Stimulated activated CD4-positive, alpha-beta T cell treated with anti-CD3 and anti-CD28 coated beads, Interleukin-15, amount 100 ng/mL, for 48 hours (primary cell): ENCODE data around the gene COQ3.

Experiments
- DNase-seq, 2 donors: peaks; one replicate each; pipeline ENCODE4 v3.0.0-alpha.2; 2020; ENCODE audit warnings: low read depth in 2 of 2

COQ3 gene

DNA sequence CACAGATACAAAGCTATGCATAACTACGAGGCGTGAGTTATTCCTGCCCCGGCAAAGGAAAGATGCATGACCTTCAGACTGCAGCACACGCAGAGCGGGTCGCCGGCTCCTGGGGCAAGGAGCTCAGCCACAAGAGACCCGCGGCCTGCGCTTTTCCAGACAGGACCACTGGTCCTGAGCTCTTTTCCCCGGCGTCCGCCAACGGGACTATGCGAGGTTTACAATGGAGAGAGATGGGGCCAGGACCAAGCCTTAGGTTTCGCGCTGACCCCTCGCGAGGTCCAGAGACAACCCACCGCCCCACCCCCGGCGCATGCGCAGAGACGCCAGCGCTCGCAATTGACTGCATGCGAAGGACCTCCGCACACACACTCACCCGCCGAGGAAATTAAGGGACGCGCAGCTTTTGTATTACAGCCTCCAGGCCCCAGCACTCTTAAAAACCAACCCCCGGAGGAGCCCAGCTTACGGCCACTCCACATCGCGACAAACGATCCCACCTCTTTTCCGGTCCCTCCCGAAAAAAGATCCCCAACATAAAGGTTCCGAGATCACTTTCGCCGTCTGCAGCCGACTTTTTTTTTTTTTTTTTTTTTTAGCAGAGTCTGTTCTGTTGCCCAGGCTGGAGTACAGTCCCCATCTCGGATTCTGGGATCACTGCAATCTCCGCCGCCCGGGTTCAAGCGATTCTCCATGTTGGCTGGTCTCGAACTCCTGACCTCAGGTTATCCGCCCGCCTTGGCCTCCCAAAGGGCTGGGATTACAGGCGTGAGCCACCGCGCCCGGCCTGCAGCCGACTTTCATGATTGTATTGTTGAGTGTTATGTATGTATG lies at the start of gene COQ3:
Gene COQ3 (minus strand): TSS at position 498 of the 834 bp plus-strand sequence. CDS start 16 bp downstream, at position 482.
- DNase-seq, result peak; percentile 33 to 40

GRCh38 chr6:99434702-99435530 lies 40.9 kb upstream of the COQ3 start:
- no peak for DNase-seq

- DNase-seq, result no peak
Measured at GRCh38 chr6:99432877-99433276, 38.9 kb upstream of the COQ3 start.

DNA sequence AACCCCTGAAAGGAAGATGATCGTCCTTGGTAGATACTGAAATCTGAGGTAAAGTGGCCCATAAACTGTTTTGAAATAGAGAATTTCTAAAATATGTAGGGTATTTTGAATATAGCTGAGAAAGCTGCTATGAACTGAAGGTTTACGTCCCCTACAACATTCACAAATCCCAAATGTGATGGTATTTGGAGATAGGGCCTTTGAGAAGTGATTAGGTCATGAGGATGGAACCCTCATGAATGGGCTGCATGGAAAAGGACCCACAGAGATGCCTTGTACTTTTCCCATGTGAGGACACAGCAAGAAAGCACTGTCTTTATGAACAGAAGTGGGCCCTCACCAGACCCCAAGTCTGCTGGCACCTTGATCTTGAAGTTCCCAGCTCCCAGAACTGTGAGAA lies 37.9 kb upstream of the COQ3 start:
- DNase-seq, result no peak

DNA sequence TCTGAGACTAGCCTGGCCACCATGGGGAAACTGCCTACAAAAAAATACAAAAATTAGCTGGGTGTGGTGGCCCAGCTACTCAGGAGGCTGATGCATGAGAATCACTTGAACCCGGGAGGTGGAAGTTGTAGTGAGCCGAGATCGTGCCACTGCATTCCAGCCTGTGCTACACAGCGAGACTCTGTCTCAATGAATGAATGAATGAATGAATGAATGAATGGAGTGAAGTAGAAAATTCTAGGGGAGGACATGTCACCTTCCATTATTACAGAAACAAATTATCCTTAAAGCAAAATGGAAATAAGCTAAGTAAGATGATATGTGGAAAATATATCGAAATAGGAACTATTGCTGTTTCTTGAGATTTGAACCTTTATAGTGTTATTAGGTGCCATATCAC lies 34.0 kb upstream of the COQ3 start:
- no peak for DNase-seq

- no peak for DNase-seq
Measured at GRCh38 chr6:99426451-99426757, 32.4 kb upstream of the COQ3 start.

DNA sequence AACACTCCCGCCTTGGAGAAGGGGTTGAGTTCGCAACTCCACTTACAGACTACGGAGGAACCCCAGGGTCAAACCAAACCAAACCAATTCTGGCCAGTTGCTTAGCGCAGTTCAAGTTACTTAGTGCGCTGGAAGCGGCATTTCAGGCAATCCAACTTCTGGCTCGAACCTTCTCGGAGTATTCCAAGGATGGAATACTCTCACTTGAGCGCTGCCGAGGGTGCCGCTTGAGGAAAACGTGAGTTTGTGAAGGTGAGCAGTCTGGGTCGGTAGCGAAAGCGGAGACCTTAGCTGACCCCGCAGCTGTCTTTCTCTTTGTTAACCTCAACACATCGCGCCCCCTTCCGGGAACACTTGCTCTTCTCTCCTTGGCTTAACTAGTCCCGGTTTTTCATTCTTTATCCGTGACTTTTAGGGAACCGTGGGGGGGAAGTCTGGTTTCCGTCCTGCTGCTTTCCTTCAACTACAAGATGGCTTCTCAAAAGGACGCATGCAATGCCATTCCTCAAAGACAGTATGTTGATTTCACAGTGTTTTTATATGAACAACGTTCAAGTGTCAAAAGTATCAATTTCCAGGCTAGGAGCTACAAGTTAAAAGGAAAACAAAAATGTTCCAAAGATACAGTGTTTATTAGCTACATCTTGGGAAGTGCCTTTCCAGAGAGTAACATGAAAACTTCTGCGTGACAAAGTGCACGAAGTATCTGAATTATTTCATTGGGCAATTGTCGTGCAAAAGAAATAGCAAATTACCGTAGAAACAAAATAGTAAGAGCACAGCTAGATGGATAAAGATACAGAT lies 31.9 kb upstream of the COQ3 start:
- DNase-seq, result peak; percentile 36 to 45

DNA sequence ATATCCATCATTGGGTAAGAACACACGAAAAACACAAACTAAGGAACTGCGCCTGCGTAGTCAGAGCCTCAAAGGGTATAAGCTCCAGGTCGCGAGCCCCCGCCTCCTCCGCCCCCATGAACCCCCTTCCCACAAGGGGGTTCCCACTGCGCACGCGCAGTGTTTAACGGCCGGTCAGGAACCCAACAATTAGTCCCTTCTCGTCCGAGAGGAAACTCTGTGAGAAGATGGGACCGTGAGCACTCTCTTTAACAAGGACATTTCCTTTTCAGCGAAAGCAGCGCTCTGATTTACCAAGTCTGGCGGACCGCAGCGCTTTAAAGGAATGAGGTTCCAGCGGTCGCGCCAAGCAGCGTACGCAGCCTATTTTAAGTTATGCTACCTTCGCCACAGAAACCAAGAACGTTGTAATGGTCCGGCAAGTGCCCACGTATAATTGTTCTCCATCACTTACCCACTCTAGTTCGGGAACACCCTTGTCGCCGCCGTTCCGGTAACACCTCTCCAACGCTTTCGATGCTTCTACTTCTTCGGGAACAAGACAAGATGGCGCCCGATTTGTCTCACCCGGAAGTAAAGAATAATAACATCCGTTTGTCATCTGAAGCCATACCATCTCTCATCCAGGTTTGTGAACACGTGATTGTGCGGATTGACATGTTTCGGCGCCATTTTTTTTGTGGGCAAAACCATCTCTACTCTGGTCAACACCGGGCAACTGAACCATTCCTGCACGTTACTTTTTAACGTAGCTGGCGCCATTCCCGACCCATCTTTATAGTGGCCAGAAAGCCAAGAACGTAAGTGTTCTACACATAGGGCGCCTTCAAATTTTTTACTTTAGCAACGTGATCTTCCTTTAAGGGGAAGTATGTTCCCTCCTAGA lies 31.0 kb upstream of the COQ3 start, which contains the start of gene PNISR:
Gene PNISR (minus strand): TSS at position 548 of the 886 bp plus-strand sequence. CDS start 10,649 bp downstream, outside the sequence.
- peak; percentile 75 to 77 for DNase-seq

DNA sequence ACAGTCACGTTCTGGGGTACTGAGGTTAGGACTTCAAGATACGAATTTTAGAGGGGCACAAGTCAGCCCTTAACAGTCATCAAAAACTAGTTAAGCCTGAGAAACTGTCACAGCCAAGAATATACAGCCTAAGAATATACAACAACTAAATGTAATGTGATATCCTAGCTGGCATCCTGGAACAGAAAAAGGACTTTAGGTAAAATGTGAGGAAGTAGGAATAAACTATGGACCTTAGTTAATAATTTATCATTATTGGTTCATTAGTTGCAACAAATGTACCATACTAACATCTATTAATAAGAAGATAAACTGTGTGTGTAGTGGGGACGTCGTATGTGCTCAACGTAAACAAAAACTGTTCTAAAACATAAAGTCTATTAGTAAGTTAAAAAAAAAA lies 30.0 kb upstream of the COQ3 start:
- DNase-seq, result no peak

DNA sequence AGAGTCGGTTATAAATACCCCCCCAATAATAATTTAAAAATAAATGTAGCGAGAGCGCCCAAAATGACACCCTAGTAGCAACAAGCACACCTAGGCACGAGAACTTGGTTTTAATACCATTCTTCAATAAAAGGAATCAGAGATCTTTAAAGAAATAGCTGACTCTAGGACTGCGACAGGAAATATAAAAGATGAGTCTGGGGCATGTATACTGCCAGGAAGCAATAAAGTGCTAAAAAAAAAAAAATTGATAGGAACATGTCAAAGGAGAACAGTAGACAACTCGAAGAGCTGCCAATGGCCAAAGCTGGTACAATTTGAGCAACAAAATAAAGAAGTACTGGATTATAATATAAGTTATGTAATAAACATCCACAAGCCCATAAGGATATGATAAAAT lies 28.9 kb upstream of the COQ3 start:
- DNase-seq, result no peak

- no peak for DNase-seq
Measured at GRCh38 chr6:99416892-99417767, 23.1 kb upstream of the COQ3 start.

DNA sequence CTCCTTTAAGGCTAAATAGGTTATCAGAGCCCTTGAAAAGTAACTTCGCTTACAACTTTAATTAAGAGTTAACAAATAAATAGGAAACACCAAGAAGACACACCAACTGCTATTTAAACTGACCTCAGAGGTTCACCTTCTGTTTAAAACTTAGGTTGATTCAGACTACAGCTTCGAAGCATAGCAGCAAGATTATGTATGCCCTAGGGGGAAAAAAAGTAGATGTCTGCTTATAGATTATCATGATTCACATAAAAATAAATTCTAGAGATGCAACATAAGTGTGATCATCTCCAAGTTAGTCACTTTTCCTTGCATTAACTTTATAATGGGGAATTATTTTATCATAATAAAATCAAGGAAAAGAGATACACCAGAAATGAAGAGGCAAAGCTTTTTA lies 22.2 kb upstream of the COQ3 start:
- DNase-seq, result no peak

- DNase-seq, result no peak
Measured at GRCh38 chr6:99415446-99415845, 21.5 kb upstream of the COQ3 start.

DNA sequence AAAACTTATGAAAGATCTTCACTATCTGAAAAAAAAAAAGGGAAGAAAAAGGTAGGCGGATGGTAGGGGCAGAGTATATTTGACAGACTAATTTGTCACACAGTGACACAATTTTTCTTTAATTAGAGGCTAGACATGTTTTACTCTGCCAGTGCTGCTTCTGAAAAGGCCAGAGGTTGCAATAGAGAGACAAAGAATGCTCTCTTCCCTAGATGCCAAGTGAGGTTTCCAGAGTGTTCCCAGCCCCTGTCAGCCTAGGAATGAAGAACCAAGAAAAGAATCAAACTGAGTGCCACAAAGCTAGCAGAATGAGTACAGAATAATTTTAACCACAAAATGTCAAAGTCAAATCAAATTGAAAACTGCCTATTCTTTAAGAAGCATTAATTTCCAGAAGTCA lies 18.1 kb upstream of the COQ3 start:
- no peak for DNase-seq

- DNase-seq, result no peak
Measured at GRCh38 chr6:99409672-99410071, 15.7 kb upstream of the COQ3 start.

DNA sequence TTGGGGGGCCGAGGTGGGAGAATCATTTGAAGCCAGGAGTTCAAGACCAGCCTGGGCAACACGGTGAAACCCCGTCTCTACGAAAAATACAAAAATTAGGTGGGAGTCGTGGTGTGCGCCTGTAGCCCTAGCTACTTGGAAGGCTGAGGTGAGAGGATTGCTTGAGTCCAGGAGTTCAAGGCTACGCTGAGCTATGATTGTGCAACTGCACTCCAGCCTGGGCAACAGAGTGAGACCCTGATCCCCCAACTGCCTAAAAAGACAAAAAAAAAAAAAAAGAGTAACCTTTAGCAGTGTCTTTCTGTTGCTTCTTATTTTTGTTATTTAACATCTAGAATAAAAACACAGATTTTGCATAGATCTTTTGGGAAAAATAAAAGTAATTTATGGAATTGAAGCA lies 13.1 kb upstream of the COQ3 start:
- no peak for DNase-seq

GRCh38 chr6:99402448-99402847 lies 8.5 kb upstream of the COQ3 start:
- no peak for DNase-seq

DNA sequence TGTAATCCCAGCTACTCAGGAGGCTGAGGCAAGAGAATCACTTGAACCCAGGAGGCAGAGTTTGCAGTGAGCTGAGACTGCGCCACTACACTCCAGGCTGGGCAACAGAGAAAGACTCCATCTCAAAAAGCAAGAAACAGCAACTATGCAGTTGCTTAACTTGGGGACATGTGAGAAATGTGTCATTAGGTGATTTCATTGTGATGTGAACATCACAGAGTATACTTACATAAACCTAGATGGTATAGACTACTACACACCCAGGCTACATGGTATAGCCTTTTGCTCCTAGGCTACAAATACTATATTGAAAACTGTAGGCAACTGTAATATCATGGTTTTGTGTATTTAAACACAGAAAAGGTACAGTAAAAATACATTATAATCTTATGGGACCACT lies 3.3 kb upstream of the COQ3 start:
- no peak for DNase-seq

- DNase-seq, result no peak
Measured at GRCh38 chr6:99393366-99393697, 663 bp downstream of the COQ3 start.

DNA sequence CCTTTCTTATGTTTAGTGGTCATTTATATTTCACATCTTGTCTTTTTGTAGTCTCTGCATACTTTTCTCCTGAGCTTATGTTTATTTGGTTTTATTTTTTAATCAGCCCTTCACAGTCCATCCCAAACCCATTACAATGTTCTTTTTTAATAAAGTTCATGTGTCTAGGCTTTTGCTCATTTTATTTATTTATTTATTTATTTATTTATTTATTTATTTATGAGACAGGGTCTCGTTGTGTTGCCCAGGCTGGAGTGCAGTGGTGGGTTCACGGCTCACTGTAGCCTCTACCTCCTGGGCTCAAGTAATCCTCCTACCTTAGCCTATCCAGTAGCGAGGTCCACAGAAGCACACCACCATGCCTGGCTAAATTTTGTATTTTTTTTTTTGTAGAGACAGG lies 3.1 kb downstream of the COQ3 start:
- no peak for DNase-seq
